OCI-LY3 (cell line): ENCODE measurements around the gene IP6K1.

Experiments used
- EZH2phosphoT487 ChIP-seq: fragments of 200-600 bp; shearing (Covaris generic); IDR thresholded peaks from 2 replicates; pipeline ENCODE4 v1.6.1; 2018; ENCODE audit warnings: antibody characterized with exemption, mixed run types, low read depth
- TF ChIP-seq, protein P1 (sequence below): fragments of 200-600, 300-600 bp; sonication (generic); IDR thresholded peaks from 2 replicates; pipeline ENCODE4 v1.5.1; 2014; ENCODE audit warnings: antibody characterized with exemption, low read length, low read depth

DNA sequence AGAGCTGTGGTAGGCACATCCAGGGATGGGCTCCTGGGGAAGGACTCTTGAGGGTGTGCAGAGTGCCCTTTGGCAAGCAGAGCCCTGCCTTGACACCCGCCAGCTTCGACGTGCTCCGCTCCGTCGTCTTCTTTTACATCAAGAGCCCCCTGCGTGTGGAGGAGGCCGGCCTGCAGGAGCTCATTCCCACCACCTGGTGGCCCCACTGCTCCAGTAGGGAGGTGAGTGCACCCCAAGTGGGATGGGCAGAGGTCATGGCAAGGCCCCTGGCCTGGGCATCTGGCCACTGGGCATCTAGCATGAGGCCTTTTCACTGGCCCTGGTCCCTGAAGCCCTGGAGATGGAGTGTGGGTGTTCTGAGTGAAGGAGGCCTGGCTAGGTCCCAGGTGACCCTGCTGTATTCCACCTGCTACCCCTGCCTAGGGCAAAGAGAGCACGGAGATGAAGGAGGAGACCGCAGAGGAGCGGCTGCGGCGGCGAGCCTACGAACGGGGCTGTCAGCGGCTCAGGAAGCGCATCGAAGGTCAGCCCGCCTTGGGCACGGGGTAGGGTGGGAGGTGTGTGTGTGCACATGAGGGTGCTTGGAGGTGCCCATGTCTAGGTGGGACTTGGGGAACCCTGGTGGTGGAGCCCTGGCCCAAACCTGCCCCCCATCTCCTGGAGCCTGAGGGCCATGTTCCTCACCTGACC, 84.8 kb downstream of the IP6K1 start:
- TF ChIP-seq, protein P1, sequence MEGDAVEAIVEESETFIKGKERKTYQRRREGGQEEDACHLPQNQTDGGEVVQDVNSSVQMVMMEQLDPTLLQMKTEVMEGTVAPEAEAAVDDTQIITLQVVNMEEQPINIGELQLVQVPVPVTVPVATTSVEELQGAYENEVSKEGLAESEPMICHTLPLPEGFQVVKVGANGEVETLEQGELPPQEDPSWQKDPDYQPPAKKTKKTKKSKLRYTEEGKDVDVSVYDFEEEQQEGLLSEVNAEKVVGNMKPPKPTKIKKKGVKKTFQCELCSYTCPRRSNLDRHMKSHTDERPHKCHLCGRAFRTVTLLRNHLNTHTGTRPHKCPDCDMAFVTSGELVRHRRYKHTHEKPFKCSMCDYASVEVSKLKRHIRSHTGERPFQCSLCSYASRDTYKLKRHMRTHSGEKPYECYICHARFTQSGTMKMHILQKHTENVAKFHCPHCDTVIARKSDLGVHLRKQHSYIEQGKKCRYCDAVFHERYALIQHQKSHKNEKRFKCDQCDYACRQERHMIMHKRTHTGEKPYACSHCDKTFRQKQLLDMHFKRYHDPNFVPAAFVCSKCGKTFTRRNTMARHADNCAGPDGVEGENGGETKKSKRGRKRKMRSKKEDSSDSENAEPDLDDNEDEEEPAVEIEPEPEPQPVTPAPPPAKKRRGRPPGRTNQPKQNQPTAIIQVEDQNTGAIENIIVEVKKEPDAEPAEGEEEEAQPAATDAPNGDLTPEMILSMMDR: peak; percentile 48
- no peak for TF ChIP-seq EZH2phosphoT487
